Endothelial cell of umbilical vein (primary cell): ENCODE measurements around the gene ERG. TPM values are rescaled to one million over a fixed set of nuclear protein-coding genes. Genes with fewer than 3 reads are reported as not detected.

Experiments
- BruUV-seq: library from RNA; stranded (reverse); fragments of 400-500 nt; replicated peaks from 2 replicates; lab custom pipeline; 2021; lab: Mats Ljungman, UMichigan
- CTCF ChIA-PET: fragments of 300-600, 350-600 bp; sonication (Branson Sonifier 250); formaldehyde crosslinking; loops from one replicate; lab custom pipeline; 2021; ENCODE audit warnings: antibody characterized with exemption, inconsistent platforms; lab: Charles Lee
- POLR2A ChIA-PET: fragments of 300-600, 350-600 bp; sonication (Branson Sonifier 250); formaldehyde crosslinking; loops from one replicate; lab custom pipeline; 2021; ENCODE audit warnings: antibody characterized with exemption, inconsistent platforms; lab: Charles Lee
- DNase-seq: peaks from one replicate; pipeline ENCODE4 v3.0.0-alpha.2; 2011; ENCODE audit warnings: low read depth, low spot score
- FAIRE-seq: peaks from 2 replicates; lab custom pipeline; 2011; peaks lifted over from hg19 to GRCh38; lab: Jason Lieb, UNC
- H2AFZ ChIP-seq: 2 replicates; pipeline ENCODE4 v1.6.0; 2012; ENCODE audit warnings: low read depth, low read length, control low read depth, inconsistent platforms
- H3K27ac ChIP-seq: 2 replicates; pipeline ENCODE4 v1.5.1; 2011; ENCODE audit warnings: low read depth, mild to moderate bottlenecking, control low read depth, low read length, moderate library complexity; ENCODE audit not compliant: insufficient read depth
- H3K27me3 ChIP-seq, 2 experiments: 2 replicates each; pipeline versions ENCODE4 v1.6.0 to v1.6.1; 2011; ENCODE audit warnings: low read length in 2 of 2, mixed read lengths in 1 of 2; ENCODE audit not compliant: control insufficient read depth in 2 of 2, insufficient read depth in 2 of 2
- H3K36me3 ChIP-seq, 2 experiments: 2 replicates in 1 of 2; 3 replicates in 1 of 2; pipeline ENCODE4 v1.5.1; 2011; ENCODE audit warnings: low read length in 2 of 2, mild to moderate bottlenecking in 1 of 2, moderate library complexity in 1 of 2; ENCODE audit not compliant: control insufficient read depth in 2 of 2, insufficient read depth in 2 of 2; ENCODE audit errors: extremely low read depth in 1 of 2
- H3K4me1 ChIP-seq: 3 replicates; pipeline ENCODE4 v1.5.1; 2011; ENCODE audit warnings: mild to moderate bottlenecking, low read length; ENCODE audit not compliant: control insufficient read depth, insufficient read depth; ENCODE audit errors: extremely low read depth
- H3K4me2 ChIP-seq: 2 replicates; pipeline ENCODE4 v1.6.1; 2011; ENCODE audit warnings: low read length, control low read depth, mixed read lengths; ENCODE audit not compliant: insufficient read depth
- H3K4me3 ChIP-seq, 3 experiments: fragments of 200-600 bp in 1 of 3; sonication (generic), shearing (Covaris generic) in 1 of 3; replicated peaks in 1 of 3; 2 replicates each; pipeline ENCODE4 v1.5.1; 2011 to 2016; ENCODE audit warnings: control low read depth in 3 of 3, low read length in 3 of 3, mild to moderate bottlenecking in 2 of 3, inconsistent platforms in 1 of 3, low read depth in 1 of 3, moderate library complexity in 1 of 3; ENCODE audit not compliant: insufficient read depth in 1 of 3
- H3K79me2 ChIP-seq: 2 replicates; pipeline ENCODE4 v1.6.0; 2012; ENCODE audit warnings: low read length, inconsistent platforms; ENCODE audit not compliant: control insufficient read depth, insufficient read depth
- H3K9ac ChIP-seq: replicated peaks from 2 replicates; pipeline ENCODE3; 2011; ENCODE audit warnings: low read length, control low read depth; ENCODE audit not compliant: insufficient read depth; ENCODE audit errors: extremely low read depth
- H3K9me1 ChIP-seq: replicated peaks from 3 replicates; pipeline ENCODE4 v1.6.0; 2011; ENCODE audit warnings: mild to moderate bottlenecking, low read length; ENCODE audit not compliant: control insufficient read depth, insufficient read depth; ENCODE audit errors: extremely low read depth
- H3K9me3 ChIP-seq: replicated peaks from 2 replicates; pipeline ENCODE4 v1.5.1; 2012; ENCODE audit warnings: low read length, inconsistent platforms; ENCODE audit not compliant: control insufficient read depth, insufficient read depth
- H4K20me1 ChIP-seq: replicated peaks from 2 replicates; pipeline ENCODE3; 2011; ENCODE audit warnings: mild to moderate bottlenecking, low read length; ENCODE audit not compliant: control insufficient read depth, insufficient read depth; ENCODE audit errors: extremely low read depth
- EZH2 ChIP-seq: IDR thresholded peaks from 2 replicates; pipeline ENCODE4 v1.6.1; 2012; ENCODE audit warnings: borderline replicate concordance, low read depth, mild to moderate bottlenecking, moderate library complexity, low read length, inconsistent platforms; ENCODE audit not compliant: severe bottlenecking
- FOS ChIP-seq: IDR thresholded peaks from 2 replicates; pipeline ENCODE4 v1.6.1; 2011; ENCODE audit warnings: mild to moderate bottlenecking, low read length, moderate library complexity, borderline replicate concordance; ENCODE audit not compliant: insufficient read depth
- GATA2 ChIP-seq: IDR thresholded peaks from 2 replicates; pipeline ENCODE4 v1.7.0; 2011; ENCODE audit warnings: low read depth, mild to moderate bottlenecking, moderate library complexity, mixed read lengths, low read length; ENCODE audit not compliant: insufficient read length, insufficient read depth
- JUN ChIP-seq: IDR thresholded peaks from 2 replicates; pipeline ENCODE4 v1.6.1; 2011; ENCODE audit warnings: borderline replicate concordance, low read depth; ENCODE audit not compliant: insufficient read length, insufficient read depth
- MYC ChIP-seq: IDR thresholded peaks from one replicate; pipeline ENCODE4 v1.6.1; 2011; ENCODE audit warnings: mild to moderate bottlenecking, low read depth, low read length
- POLR2A ChIP-seq: IDR thresholded peaks from 2 replicates; pipeline ENCODE4 v1.6.1; 2012; ENCODE audit warnings: low read depth, mild to moderate bottlenecking, control low read depth, low read length
- POLR2AphosphoS5 ChIP-seq: IDR thresholded peaks from 2 replicates; pipeline ENCODE4 v1.6.1; 2012; ENCODE audit warnings: low read depth, mild to moderate bottlenecking, control low read depth, low read length, moderate library complexity; ENCODE audit not compliant: insufficient read depth
- dilution Hi-C: fragments of 300-500 bp; cut with MboI; formaldehyde crosslinking; loops from one replicate; pipeline ENCODE4 v1.15.0; 2019; ENCODE audit warnings: low sequenced_read_pairs; ENCODE audit not compliant: extremely low pct_ligation_motif_present
- intact Hi-C: fragments of 100-400 bp; cut with micrococcal nuclease; formaldehyde crosslinking; loops from one replicate; pipeline ENCODE4 v1.10.0; 2022
- polyA plus RNA-seq, 4 experiments: library from polyadenylated mRNA; depleted of rRNA in 3 of 4; stranded (reverse) in 3 of 4; unstranded in 1 of 4; fragments of >200 nt; gene quantifications; 2 replicates each; pipeline versions ENCODE4 v1.2.1 to v1.2.3, GENCODE V29; 2011 to 2012; ENCODE audit warnings: missing spikeins in 1 of 4
- total RNA-seq: library from RNA; stranded (reverse); gene quantifications from 2 replicates; pipeline ENCODE4 v1.2.3, GENCODE V29; 2021
- TF ChIP-seq, protein P1 (sequence below): IDR thresholded peaks from 2 replicates; pipeline ENCODE4 v1.6.1; 2011; ENCODE audit not compliant: insufficient read depth, insufficient read length
- TF ChIP-seq, protein P2 (sequence below), 2 donors: IDR thresholded peaks; 1 replicate in 1 of 2; 2 replicates in 1 of 2; pipeline ENCODE4 v1.5.1; 2011; ENCODE audit warnings: low read length in 2 of 2, mild to moderate bottlenecking in 2 of 2, moderate library complexity in 2 of 2, control low read depth in 1 of 2, inconsistent platforms in 1 of 2, low read depth in 1 of 2; ENCODE audit not compliant: insufficient read depth in 1 of 2; ENCODE audit errors: extremely low read depth in 1 of 2

The ERG gene
- total and polyA plus RNA-seq, 2 donors (not counting 3 experiments of a cell fraction or from before 2014, with no cell fraction given) = 173 to 210 TPM

DNA sequence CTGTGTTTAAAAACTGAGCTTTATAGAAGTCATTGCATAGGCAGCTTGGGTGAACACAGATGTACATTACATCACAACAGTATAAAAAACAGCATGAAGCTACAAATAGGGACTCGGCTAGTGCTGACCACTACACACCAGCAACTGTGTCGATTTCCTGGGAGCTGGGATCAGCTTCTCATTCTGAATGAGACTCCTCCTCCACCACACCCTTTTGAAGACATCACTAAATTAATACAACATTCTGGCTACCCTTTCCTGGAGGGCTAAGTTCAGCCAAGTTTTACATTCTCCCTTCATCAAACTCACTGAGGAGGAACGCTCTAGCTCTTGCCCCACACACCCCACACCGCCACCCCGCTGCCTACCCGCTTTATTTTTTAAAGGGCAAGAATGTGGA is 102.7 kb downstream of the ERG start:
- BruUV-seq = no TSS peak
- dilution Hi-C loops (no loop called here), intact Hi-C loops (no loop called here)
- Histone ChIP-seq H2AFZ (no peak overlapping the region), H3K36me3 (peaks cover 40 to 46% of the 10 kb centered on the region in 2 experiments), H3K9ac (no peak overlapping the region), H3K27me3 (no peaks in the 10 kb centered on the region), H3K4me2 (no peak overlapping the region), H3K4me1 (peaks cover 22% of the 10 kb centered on the region), H3K9me1 (no peaks in the 10 kb centered on the region), H3K9me3 (no peaks in the 10 kb centered on the region), H4K20me1 (no peaks in the 10 kb centered on the region), H3K27ac (no peak overlapping the region), H3K4me3 (no peak overlapping the region), H3K79me2 (peaks cover 25% of the 10 kb centered on the region)
- DNase-seq = no peak
- POLR2A ChIA-PET = no interaction called here
- TF ChIP-seq FOS (no peak), POLR2AphosphoS5 (no peak), EZH2 (no peak), MYC (no peak), JUN (no peak), POLR2A (no peak), GATA2 (no peak)
- TF ChIP-seq, protein P1, sequence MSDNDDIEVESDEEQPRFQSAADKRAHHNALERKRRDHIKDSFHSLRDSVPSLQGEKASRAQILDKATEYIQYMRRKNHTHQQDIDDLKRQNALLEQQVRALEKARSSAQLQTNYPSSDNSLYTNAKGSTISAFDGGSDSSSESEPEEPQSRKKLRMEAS = no peak
- TF ChIP-seq, protein P2, sequence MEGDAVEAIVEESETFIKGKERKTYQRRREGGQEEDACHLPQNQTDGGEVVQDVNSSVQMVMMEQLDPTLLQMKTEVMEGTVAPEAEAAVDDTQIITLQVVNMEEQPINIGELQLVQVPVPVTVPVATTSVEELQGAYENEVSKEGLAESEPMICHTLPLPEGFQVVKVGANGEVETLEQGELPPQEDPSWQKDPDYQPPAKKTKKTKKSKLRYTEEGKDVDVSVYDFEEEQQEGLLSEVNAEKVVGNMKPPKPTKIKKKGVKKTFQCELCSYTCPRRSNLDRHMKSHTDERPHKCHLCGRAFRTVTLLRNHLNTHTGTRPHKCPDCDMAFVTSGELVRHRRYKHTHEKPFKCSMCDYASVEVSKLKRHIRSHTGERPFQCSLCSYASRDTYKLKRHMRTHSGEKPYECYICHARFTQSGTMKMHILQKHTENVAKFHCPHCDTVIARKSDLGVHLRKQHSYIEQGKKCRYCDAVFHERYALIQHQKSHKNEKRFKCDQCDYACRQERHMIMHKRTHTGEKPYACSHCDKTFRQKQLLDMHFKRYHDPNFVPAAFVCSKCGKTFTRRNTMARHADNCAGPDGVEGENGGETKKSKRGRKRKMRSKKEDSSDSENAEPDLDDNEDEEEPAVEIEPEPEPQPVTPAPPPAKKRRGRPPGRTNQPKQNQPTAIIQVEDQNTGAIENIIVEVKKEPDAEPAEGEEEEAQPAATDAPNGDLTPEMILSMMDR (IDR thresholded peaks at IDR 0.05; ENCODE audit: extremely low read depth in 1 of 2, insufficient read depth in 1 of 2, low read depth in 1 of 2, low read length in 2 of 2) = no peak
- no peak for FAIRE-seq
- CTCF ChIA-PET = no interaction called here
